Embryonic facial prominence (tissue), 1 donor: Measurements from ENCODE around the gene GCNT4.
"Not testable (repeated sequence)": the region's sequence is repeated elsewhere in the genome, so short reads cannot be mapped to it uniquely, and the experiment has no call there.

Experiments used
- DNase-seq: peaks from one replicate; pipeline ENCODE4 v3.0.0-alpha.2; 2016; ENCODE audit errors: extremely low spot score

GCNT4 gene, protein sequence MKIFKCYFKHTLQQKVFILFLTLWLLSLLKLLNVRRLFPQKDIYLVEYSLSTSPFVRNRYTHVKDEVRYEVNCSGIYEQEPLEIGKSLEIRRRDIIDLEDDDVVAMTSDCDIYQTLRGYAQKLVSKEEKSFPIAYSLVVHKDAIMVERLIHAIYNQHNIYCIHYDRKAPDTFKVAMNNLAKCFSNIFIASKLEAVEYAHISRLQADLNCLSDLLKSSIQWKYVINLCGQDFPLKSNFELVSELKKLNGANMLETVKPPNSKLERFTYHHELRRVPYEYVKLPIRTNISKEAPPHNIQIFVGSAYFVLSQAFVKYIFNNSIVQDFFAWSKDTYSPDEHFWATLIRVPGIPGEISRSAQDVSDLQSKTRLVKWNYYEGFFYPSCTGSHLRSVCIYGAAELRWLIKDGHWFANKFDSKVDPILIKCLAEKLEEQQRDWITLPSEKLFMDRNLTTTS

DNA sequence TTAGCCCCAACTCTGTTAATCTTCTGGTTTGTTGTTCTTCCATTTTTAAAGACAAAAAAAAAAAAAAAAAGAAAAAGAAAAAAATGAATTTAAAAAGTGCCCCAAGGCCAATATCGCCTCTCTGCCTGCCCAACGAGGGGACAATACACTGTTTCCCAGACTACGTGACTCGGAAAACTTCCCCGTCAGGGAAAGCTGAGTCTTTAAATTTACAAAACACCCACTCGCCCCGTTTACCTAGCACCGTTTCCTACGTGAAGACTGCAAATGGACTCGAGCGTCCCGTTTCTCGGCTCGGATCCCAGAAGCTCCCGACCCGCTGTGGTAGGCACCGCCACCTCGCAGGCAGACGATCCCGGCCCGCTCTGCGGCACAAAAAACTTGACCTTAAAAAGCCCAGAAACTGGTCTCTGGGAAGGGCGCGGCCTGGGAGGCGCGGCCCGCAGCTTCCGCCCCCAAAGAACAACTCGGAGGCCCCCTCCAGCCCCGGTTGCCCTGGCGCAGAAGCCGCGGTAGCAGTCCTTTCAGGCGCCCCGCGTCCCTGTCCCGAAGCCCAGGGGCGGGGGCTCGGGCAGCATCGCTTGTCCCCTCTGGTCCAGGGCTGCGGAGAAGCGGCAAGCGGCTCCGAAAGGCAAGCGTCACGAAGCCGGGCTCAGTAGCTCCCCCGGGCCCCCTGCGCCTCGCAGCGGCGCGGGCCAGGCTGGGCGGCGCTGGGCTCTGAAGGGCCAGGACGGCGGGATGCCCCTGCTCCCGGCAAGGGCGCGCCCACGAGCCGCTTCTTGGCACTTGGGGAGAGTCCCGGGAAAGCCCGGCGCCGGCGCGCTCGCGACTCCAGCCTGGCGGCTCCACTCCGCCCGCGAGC is at the start of gene GCNT4:
Gene GCNT4 (minus strand): TSS at position 367 of the 862 bp plus-strand sequence. CDS start 22,521 bp downstream, outside the sequence.
- no peak for DNase-seq

DNA sequence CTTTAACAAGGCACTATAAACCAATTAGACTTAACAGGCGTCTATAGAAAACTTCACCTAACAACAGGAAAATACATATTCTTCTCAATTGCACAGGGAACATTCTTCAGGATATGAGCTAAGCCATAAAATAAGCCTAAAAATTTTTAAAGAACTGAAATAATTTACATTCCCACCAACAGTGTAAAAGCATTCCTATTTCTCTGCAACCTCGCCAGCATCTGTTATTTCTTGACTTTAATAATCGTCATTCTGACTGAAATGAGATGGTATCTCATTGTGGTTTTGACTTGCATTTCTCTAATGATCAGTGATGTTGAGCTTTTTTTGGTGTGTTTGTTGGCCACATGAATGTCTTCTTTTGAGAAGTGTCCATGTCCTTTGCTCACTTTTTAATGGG is 43.6 kb upstream of the GCNT4 start:
- not testable (repeated sequence) for DNase-seq

DNA sequence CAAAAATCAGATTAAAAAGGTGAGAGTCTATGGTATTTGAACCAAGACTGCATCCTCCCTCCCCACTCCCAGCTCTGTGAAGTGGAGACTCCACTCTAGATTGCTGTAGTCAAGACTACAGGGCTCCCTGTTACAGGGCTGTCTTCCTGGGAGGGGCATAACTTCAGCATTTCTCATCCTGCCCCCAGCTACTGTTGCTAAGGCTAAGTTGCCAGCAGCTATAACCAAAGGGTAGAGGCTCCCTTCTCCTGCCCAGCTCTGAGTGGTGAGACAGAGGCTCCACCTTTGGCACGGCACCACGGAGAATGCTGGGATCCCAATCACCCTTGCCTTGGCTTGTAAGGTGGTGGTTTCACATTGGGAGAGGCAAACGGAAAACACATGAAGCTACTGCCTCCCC is 39.2 kb upstream of the GCNT4 start:
- no peak for DNase-seq

DNA sequence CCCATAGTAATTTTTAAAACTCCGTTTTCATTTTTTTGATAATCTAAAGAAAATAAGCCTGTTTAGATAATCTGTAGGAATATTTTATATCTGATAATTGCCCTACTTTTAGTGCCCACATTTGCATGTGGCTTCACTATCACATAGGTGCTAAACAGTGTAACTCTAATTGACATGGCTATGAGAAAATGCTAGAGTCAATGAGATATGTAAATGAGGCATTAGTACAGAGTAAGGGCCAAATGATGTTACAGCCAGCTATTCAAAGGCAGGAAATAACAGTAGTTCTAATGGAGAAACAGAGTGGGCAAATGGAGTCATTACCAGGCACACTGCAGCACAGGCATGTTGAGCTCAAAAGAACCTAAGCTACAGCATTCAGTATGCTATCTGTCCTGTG is 37.3 kb upstream of the GCNT4 start:
- DNase-seq, result no peak

DNA sequence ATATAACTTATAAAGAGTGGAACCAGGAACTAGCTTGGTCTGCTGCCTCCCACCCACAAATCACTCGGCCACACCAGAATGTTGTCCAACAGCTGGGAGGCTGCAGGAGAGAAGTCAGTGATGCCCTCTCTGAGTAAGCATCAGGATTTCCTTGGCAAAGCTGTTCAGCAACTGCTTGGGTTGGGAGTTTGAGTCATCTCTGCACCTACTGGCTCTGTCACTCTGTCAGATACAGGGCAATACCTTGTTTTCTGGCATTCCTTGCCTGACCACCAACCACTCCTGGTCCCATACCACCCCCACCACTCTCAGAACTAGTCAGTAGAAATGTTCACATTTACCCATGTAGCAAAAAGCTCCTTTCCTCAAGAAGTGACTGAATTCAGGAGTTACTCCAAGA is 36.8 kb upstream of the GCNT4 start:
- DNase-seq, result no peak

DNA sequence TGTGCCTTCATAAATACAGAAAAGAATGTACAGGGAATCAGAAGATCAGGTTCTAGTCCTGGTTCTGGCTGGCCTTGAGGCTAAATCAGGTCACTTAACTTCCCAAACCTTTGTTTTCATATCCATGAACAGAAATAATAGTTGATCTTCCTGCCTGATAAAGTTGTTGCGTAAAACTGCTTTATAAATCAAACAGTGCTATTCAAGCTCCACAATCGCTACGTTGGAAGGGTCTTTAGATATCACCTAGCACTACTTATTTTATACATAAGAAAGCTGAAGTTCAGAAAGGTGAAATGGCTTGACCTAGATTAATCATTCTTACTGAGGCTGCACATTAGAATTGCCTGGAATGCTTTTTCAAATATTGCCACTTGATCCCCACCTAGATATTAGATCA is 36.3 kb upstream of the GCNT4 start:
- no peak for DNase-seq

DNA sequence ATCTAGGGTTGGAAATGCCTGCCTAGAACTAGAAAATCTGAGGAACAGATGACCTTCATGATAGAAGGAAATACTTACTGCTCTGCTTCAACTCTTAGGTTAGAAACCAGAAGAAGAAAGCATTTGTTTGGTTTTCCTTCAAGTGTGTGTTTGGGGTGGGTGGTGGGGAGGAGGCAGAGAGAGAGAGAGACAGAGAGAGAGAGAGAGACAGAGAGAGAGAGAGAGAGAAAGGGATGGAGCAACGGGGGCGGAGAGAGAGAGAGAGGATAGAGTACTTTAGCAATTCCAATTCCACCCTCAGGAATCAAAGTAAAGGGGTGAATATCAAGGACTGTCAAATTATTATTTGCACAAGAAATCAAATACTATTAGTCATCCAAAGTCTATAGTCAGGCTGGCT is 29.2 kb upstream of the GCNT4 start:
- no peak for DNase-seq

DNA sequence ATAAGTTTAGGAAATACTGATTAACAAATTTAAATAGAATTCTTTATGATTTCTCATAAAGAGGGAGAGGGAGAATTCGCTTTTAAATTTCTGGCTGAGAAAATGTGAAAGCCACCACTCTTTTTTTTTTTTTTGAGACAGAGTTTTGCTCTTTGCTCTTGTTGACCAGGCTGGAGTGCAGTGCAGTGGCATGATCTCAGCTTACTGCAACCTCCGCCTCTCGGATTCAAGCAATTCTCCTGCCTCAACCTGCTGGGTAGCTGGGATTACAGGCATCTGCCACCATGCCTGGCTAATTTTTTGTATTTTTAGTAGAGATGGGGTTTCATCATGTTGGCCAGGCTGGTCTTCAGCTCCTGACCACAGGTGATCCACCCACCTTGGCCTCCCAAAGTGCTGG is 27.0 kb upstream of the GCNT4 start:
- not testable (repeated sequence) for DNase-seq

DNA sequence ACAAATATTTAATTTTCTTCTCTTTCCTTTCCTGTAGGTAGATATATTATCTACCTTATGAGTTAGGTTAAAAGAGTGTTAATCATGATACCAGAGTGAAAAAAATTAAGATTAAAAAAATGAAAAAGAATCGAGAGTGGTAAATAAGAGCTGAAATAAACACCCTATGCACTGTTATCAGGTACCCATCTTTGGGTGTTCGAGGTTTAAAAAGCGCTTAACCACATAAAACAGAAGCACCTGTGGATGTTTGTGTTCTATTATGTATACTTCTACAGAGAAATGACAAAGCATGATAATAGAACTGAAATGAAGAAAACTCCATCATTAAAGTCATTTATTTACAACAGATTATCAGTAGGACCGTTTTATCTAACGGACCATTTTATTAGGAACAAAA is 25.7 kb upstream of the GCNT4 start:
- DNase-seq, result no peak

DNA sequence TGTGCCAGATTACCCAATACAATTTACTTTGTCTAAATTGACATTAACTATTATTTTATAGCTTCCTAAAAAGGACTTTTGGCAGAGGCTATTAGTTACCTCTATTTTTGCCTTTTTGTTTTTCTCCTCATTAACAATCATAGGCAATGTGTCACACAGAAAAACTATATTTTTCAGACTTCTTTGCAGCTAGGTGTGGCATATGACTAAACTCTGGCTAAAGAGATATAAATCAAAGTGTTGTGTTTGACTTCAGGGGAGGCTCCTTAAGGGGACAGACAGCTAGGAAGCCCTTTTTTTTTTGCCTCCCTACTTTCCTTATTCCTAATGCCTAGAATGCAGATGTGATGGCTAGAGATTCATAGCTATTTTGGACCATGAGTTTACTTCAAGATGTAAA is 19.7 kb upstream of the GCNT4 start:
- DNase-seq, result no peak

DNA sequence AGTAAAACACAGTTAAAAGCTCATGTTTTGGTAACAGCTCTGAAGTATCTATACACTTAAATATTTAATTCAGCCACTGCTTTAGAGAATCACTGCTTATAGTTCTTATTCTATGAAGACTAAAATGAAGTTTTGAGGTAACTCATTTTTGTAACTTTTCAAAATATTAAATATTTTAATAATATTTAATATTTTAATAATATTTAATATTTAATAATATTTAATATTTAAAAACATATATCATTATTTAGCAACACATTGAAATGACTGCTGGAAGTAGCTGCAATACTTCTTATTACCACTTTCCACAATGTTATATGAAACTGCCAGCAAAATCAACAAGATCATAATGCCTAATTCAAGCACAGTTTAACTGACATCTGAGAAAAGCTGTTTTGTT is 18.7 kb upstream of the GCNT4 start:
- no peak for DNase-seq

DNA sequence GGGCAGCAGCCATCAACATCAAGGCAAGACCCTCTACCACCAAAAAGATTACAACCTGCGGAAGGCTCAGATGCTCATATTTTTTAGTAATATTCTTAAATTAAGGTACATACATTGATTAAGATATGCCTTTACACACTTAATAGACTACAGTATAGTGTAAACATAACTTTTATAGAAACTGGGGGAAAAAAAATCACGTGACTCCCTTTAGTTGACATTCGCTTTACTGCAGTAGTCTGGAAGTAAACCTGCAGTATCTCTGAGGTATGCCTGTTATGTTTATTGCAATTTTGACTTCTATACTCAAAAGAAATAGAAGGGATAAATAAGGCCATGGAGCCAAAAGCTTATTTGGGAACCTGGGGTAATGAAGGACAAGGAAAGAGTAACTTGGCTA is 15.1 kb upstream of the GCNT4 start:
- DNase-seq, result no peak

DNA sequence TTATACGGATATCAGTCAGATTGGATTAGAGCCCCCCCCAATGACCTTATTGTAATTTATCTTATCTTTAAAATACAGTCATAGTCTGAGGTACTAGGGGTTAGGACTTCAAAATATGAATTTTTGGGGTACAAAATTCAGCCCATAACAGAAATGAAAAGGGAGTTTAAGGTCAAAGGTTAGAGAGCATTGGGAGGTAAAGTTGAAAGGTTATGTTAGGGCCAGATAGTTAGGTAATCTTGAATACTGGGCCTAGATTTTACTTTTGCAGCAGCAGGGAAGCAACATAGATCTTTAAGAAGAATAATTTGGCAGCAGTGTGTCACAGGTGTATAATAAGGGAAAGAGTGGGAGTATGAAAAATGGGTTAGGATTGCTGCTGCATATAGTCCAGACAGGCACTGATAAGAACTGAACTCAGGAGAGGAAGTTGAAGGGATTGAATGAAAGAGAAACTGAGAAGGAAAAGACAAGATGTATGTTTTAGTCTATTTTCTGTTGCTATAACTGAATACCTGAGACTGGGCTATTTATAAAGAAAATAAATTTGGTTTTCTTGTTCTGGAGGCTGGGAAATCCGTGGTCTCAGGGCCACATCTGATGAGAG is 10.7 kb upstream of the GCNT4 start:
- no peak for DNase-seq

DNA sequence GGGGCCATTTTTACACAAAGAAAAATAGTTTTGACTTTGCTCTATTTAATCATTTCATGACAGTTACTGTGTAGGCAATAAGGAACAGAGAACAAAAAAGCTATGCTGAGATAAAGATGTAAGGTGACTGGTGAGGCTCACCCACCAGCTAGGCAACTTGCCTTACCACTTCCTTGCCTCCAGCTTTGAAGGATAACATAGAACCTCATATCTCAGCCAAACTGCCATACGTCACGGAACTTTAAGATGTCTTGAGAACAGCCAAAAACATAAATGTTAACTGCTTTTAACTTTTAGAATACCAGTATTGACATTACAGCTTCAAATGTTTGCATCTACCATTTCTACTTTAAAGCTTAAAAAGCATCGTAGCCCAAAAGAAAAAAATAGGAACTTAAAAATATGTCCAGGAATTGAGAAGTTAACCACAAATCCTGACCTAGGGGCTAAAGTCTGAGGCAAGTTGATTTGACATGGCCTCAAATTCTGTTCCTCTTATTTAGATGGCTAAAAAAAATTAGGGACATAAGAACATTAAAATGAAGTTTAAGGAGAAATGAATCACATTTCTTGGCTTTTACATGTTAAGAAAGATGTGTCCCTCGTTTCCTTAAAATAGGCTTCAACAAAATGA is 7.7 kb upstream of the GCNT4 start:
- no peak for DNase-seq

DNA sequence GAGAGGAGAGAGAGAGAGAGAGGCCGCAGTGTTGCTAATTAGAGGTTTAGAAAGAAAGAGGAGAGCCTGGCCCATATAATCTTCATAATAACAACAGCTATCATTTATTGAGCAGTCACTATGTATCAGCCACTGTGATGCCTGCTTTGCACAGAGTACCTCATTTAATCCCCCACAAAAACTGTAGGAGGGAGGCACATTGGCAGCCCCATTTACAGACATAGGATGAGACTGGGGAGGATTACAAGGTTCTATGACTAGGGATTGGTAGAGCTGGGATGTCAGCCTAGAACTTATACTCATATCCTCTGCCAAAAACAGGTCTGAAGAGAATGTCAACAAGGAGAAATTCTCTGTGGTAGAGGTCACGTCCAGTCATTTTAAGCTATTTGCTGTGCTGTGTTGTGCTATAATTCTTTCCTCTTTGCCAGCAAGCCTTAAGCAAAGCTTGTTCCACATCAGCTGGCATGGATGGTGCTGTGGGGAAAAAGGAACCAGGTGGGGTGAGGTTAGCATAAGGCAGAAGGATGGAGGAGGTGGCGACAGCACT is 6.7 kb upstream of the GCNT4 start:
- DNase-seq, result no peak

DNA sequence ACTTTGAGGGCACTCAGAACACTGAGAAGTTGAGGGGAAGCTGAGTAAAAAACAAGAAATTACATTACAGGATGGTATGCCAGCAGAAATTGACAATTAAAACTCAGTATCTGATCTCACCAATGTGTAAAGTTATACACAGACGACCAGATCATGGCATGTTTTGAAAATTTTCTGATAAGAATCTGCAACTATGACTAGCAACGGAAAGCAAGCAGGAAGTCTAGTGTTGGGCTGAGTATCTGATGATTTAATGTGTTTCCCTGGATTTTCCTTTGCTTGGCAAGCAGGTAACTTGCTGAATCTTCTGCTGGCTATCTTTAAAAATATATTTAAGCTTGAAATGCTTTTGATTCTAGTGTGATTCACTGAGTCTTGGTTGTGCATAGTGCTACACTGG is 5.2 kb upstream of the GCNT4 start:
- DNase-seq, result no peak

DNA sequence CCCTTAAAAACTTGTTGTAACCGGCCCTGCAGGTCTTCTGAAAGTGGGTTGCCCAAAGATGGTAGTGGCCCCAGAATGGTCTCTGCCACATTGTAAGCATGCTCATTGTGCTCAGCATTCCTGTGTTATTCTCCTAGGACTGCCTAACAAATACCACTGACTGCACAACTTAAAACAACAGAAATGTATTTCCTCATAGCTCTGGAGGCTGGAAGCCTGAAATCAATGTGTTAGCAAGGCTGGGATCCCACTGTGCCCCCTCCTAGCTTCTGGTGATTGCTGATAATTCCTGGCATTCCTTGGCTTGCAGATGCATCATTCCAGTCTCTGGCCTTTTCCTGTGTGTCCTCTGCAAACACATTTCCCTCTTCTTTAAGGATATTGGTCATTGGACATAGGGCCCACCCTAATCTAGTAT is 3.4 kb upstream of the GCNT4 start:
- DNase-seq, result no peak

DNA sequence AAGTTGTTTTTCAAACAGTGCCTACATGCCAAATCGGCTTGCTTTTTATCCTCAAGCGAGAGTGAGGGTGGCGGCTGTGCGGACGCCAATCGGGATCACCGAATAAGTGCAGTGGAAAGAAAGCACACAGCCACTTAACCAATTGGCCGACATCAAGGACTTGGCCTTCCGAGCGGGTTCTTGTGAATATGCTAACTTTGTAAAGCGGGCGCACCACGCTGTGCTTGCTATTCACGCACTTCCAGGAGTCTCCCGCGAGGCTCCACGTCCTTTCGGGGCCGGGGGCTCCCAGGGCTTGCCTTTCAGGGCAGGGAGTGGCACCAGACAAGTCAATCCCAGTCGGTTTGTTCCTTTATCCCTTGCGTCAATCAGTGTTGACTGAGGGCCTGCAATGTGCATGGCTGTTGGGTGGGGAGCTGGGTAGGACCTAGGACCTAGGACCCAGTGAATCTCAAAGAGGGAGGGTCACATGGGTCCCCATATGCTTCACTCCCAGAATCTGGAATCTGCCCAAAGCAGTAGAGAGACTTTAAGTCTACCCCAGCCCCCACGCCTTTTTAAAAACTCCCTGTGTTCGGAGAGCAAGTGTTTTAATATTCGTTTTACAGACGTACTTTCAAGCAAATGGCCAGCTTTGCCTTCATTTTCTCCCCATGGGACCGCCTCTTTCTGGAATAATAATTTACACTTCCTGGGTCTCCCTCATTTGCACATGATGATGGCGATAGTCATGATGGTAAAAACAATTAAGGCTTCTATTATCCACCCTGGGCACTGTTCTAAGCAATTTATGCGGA is 2.0 kb upstream of the GCNT4 start:
- DNase-seq, result no peak

DNA sequence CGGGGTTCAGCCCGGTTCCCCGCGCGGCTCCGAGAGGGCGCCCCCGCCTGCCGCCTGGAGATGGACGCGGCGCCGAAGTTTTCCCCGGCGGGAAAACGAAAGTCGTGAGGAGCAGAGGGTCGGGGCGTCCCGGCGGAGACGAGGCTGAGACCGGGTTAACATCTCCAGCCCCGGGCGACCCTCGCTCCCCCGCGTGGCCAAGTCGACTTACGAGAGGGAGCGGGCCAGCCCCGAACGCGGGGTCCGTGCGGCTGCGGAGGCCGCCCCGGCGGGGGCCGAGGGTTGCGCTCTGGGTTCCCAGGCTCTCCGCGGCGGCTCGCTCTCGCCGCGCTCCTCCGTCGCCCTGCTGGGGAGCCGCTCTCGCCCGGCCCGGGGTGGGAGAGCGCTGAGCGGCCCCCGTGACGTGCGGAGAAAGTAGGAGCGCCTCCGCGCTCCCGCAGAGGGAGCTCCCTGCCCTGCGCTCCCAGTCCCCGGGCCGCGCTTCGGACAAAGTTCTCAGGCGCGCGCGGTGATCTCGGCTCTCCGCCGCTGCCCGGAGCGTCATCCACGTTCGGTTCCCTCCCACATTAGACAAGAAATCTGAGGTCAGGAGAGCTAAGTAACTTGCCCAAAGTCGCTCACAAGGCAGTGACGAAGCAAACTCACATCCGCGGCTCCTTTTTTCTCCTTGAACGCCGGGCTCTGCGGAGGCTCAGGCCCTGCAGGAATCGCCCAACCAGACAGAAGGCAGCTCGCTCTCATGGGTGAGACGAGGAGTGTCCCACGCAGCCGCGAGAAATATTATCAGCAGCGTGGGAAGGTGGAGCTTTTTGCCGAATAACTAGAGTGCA is 1.2 kb upstream of the GCNT4 start:
- no peak for DNase-seq

DNA sequence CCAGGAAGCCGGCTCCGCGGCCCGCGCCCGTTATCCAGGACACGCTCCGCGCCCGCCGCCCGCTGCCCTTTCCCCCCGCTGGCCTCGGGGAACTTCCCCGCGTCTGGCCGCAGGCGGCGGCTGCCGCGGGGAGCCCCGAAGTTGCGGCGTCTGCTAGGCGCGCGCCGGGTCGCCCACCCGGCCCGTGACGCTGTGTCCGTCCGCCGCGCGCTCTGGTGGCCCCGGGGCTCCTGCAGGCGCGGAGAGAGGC is 621 bp upstream of the GCNT4 start:
- DNase-seq, result no peak
